ENCODE data around the gene PLA2G1B.
A peak's percentile ranks its signal among the peaks of the same experiment; 100 is the strongest.

PLA2G1B gene

GRCh38 chr12:120292661-120293531 is 34.7 kb downstream of the PLA2G1B start, which contains the start of gene RNU4-1:
Gene RNU4-1 (minus strand): TSS chr12:120293237.
- TF ChIP-seq FOXP2 (optimal IDR thresholded peaks at IDR 0.05; ENCODE audit: borderline replicate concordance, extremely low read depth, extremely low read length, insufficient read depth) (no peak), SIN3A (IDR thresholded peaks at IDR 0.05; ENCODE audit: borderline replicate concordance, insufficient read depth, low read length) (peak; percentile 97), REST (IDR thresholded peaks at IDR 0.05; ENCODE audit: insufficient read depth in 1 of 2, low read depth in 2 of 2, low read length in 2 of 2) (peak in 1 of 2 experiments; percentile 66; a peak in 1 of 4 replicates), POLR2AphosphoS5 (IDR thresholded peaks at IDR 0.05; ENCODE audit: low read depth, low read length) (peak; percentile 100), TAF1 (IDR thresholded peaks at IDR 0.05; ENCODE audit: borderline replicate concordance, insufficient read depth, low read length) (peak; percentile 48; the same call in 1 of the 2 replicates)

- TF ChIP-seq TAF1 (IDR thresholded peaks at IDR 0.05; ENCODE audit: borderline replicate concordance, insufficient read depth, low read length) (no peak), REST (IDR thresholded peaks at IDR 0.05; ENCODE audit: insufficient read depth in 1 of 2, low read depth in 2 of 2, low read length in 2 of 2) (no peak), POLR2AphosphoS5 (IDR thresholded peaks at IDR 0.05; ENCODE audit: low read depth, low read length) (no peak), FOXP2 (optimal IDR thresholded peaks at IDR 0.05; ENCODE audit: borderline replicate concordance, extremely low read depth, extremely low read length, insufficient read depth) (no peak), SIN3A (IDR thresholded peaks at IDR 0.05; ENCODE audit: borderline replicate concordance, insufficient read depth, low read length) (no peak)
These were observed 35.2 kb downstream of the PLA2G1B start for GRCh38 chr12:120292411-120292660.

GRCh38 chr12:120290609-120291305 is 36.8 kb downstream of the PLA2G1B start:
- TF ChIP-seq FOXP2 (optimal IDR thresholded peaks at IDR 0.05; ENCODE audit: borderline replicate concordance, extremely low read depth, extremely low read length, insufficient read depth) = no peak
- no peak for TF ChIP-seq POLR2AphosphoS5 (IDR thresholded peaks at IDR 0.05; ENCODE audit: low read depth, low read length)
- TF ChIP-seq SIN3A (IDR thresholded peaks at IDR 0.05; ENCODE audit: borderline replicate concordance, insufficient read depth, low read length) = no peak
- no peak for TF ChIP-seq TAF1 (IDR thresholded peaks at IDR 0.05; ENCODE audit: borderline replicate concordance, insufficient read depth, low read length)
- no peak for TF ChIP-seq REST (IDR thresholded peaks at IDR 0.05; ENCODE audit: insufficient read depth in 1 of 2, low read depth in 2 of 2, low read length in 2 of 2)

GRCh38 chr12:120287491-120287890 is 40.1 kb downstream of the PLA2G1B start:
- TF ChIP-seq REST (IDR thresholded peaks at IDR 0.05; ENCODE audit: insufficient read depth in 1 of 2, low read depth in 2 of 2, low read length in 2 of 2) (no peak), SIN3A (IDR thresholded peaks at IDR 0.05; ENCODE audit: borderline replicate concordance, insufficient read depth, low read length) (no peak), POLR2AphosphoS5 (IDR thresholded peaks at IDR 0.05; ENCODE audit: low read depth, low read length) (no peak), TAF1 (IDR thresholded peaks at IDR 0.05; ENCODE audit: borderline replicate concordance, insufficient read depth, low read length) (no peak), FOXP2 (optimal IDR thresholded peaks at IDR 0.05; ENCODE audit: borderline replicate concordance, extremely low read depth, extremely low read length, insufficient read depth) (no peak)
